Central memory CD8-positive, alpha-beta T cell (primary cell): ENCODE measurements around the gene NKAIN2.

Experiments used
- ATAC-seq: fragments of 150-1000 bp; cut with Tn5 transposase; replicated peaks from 2 replicates; pipeline ENCODE4 v1.10.0; 2022; ENCODE audit warnings: mild to moderate bottlenecking, moderate FRiP score, moderate number of reproducible peaks; ENCODE audit not compliant: poor library complexity, severe bottlenecking; ENCODE audit errors: extremely low read depth
- DNase-seq, 2 donors: peaks; one replicate each; pipeline ENCODE4 v3.0.0; 2021; ENCODE audit warnings: low spot score in 2 of 2
- H3K27ac Mint-ChIP-seq: one replicate; pipeline ENCODE4 v1.8.0; 2022; ENCODE audit warnings: low read depth, mild to moderate bottlenecking, moderate library complexity, mixed read lengths
- H3K27me3 Mint-ChIP-seq: one replicate; pipeline ENCODE4 v1.8.0; 2022; ENCODE audit warnings: mixed read lengths
- H3K36me3 Mint-ChIP-seq: one replicate; pipeline ENCODE4 v1.8.0; 2022; ENCODE audit warnings: mild to moderate bottlenecking, moderate library complexity, mixed read lengths; ENCODE audit not compliant: insufficient read depth
- H3K4me1 Mint-ChIP-seq: one replicate; pipeline ENCODE4 v1.8.0; 2022; ENCODE audit warnings: mixed read lengths
- H3K4me3 Mint-ChIP-seq: one replicate; pipeline ENCODE4 v1.8.0; 2022; ENCODE audit warnings: mild to moderate bottlenecking, moderate library complexity, mixed read lengths
- H3K9me3 Mint-ChIP-seq: one replicate; pipeline ENCODE4 v1.8.0; 2022; ENCODE audit warnings: mixed read lengths

NKAIN2 gene

GRCh38 chr6:124066946-124067552 lies 263.4 kb downstream of the NKAIN2 start:
- DNase-seq: no peak
- H3K36me3 Mint-ChIP-seq: no peaks in the 10 kb centered on the region

DNA sequence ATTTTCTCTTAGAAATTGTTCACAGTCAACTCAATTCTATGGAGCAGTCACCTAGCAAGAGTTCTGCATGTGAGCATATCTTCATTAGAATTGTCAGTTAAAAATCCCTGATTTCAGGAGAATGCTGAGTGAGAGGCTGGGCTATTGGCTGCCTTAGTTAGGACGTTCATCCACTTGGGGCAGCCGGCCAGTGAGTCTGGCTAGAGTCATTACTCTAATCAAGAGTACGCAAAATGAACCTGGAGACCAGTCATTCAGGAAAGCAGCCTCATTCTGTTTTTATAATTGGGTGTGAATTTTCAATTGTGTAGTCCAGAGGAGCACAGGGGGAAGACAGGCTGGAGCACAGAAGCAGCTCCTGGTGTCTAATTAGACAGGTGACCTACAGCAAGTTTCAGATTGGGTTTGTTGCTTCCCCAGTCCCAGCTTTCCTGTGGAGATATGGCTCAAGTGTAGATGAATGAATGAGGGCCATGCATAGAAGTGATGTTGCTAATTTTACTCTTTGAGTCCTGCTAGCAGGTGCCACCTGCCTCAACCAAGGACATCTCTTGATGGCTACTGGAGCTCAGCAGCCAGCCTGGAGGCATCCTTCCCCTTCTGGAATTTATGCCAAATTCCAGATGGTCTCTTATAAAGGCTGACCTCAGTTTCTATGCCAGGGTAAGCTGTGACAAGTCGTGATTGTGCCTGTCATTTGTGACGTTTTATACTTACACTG lies 265.7 kb downstream of the NKAIN2 start:
- ATAC-seq: no peak
- Mint-ChIP-seq H3K4me3 (no peak overlapping the region), H3K9me3 (peaks cover 23% of the 10 kb centered on the region), H3K27ac (no peak overlapping the region), H3K27me3 (no peaks in the 10 kb centered on the region), H3K4me1 (no peaks in the 10 kb centered on the region), H3K36me3 (no peaks in the 10 kb centered on the region)
- no peak for DNase-seq

More at GRCh38 chr6:124066946-124067552, 263.4 kb downstream of the NKAIN2 start:
- Mint-ChIP-seq H3K4me3 (no peak overlapping the region), H3K27me3 (no peaks in the 10 kb centered on the region), H3K4me1 (no peaks in the 10 kb centered on the region), H3K9me3 (peaks cover 23% of the 10 kb centered on the region), H3K27ac (no peak overlapping the region)
- no peak for ATAC-seq

DNA sequence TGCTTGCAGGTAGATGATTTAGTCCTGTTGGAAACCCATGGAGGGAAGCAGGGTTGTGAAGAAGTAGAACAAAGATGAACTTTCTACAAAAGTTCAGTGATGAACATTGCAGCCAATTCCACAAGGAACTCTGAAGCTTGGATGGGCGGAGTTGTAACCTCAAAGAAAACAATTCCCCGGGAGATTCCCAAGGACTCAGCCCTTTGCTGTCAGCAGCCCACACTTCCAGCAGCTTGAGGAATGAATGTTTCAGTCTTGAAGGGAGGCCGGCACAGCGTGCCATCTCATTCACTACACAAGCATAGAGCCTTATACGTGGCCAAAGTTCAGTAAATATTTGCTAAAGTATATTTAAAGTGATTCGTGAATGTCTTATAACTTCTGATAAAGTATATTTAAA lies 269.4 kb downstream of the NKAIN2 start:
- no peak for ATAC-seq
- Mint-ChIP-seq H3K27me3 (no peaks in the 10 kb centered on the region), H3K27ac (no peak overlapping the region), H3K9me3 (peaks cover 17% of the 10 kb centered on the region), H3K36me3 (no peaks in the 10 kb centered on the region), H3K4me3 (no peak overlapping the region), H3K4me1 (no peaks in the 10 kb centered on the region)
- DNase-seq: no peak

- peaks cover 17% of the 10 kb centered on the region for H3K9me3 Mint-ChIP-seq
- no peaks in the 10 kb centered on the region for H3K4me1 Mint-ChIP-seq
- H3K4me3 Mint-ChIP-seq: no peak overlapping the region
- ATAC-seq (no peak), DNase-seq (no peak)
- H3K27ac Mint-ChIP-seq: no peak overlapping the region
- H3K36me3 Mint-ChIP-seq: no peaks in the 10 kb centered on the region
- H3K27me3 Mint-ChIP-seq: no peaks in the 10 kb centered on the region
These were observed 270.3 kb downstream of the NKAIN2 start for GRCh38 chr6:124073820-124074587.

- H3K4me1 Mint-ChIP-seq: no peaks in the 10 kb centered on the region
- ATAC-seq: no peak
- peaks cover 17% of the 10 kb centered on the region for H3K9me3 Mint-ChIP-seq
These were observed 270.9 kb downstream of the NKAIN2 start for GRCh38 chr6:124074606-124075005.

DNA sequence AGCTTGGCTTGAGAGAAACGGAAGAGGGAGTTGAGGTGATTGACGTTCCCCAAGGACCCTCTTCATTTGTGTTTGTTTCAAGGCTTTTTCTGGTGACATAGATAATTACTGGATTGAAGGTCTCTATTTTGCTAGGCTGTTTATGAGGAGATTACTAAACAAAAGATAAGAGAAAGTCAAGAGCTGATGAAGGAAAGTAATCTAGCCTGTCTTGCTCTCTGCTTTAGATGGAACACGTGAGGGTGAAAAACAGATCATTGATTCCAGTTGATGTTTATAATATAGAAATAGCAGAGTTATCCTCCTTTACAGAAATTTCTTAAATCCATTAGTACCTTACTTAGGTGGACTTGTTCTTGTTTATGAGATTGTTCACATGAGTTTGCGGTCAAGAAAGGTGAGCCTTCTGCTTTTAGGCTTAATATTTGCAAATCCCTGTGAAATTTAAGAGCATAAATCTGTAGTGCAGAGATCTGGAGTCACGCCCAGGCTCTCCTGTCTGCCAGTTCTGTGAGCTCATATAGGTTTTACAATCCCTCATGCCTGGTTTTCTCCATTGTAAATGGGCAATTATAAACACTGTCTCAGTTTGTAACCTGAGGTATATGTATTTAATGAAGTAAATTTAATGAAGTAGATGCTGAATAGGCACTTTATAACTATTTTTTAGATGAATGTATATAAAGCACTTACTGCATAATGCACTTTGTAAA lies 272.8 kb downstream of the NKAIN2 start:
- Mint-ChIP-seq H3K4me3 (no peak overlapping the region), H3K36me3 (no peaks in the 10 kb centered on the region), H3K27me3 (no peaks in the 10 kb centered on the region), H3K27ac (no peak overlapping the region), H3K4me1 (no peaks in the 10 kb centered on the region), H3K9me3 (peaks cover 7% of the 10 kb centered on the region)
- DNase-seq: no peak
- no peak for ATAC-seq

More at GRCh38 chr6:124074606-124075005, 270.9 kb downstream of the NKAIN2 start:
- H3K27ac Mint-ChIP-seq: no peak overlapping the region
- DNase-seq: no peak
- H3K36me3 Mint-ChIP-seq: no peaks in the 10 kb centered on the region
- no peaks in the 10 kb centered on the region for H3K27me3 Mint-ChIP-seq
- H3K4me3 Mint-ChIP-seq: no peak overlapping the region

DNA sequence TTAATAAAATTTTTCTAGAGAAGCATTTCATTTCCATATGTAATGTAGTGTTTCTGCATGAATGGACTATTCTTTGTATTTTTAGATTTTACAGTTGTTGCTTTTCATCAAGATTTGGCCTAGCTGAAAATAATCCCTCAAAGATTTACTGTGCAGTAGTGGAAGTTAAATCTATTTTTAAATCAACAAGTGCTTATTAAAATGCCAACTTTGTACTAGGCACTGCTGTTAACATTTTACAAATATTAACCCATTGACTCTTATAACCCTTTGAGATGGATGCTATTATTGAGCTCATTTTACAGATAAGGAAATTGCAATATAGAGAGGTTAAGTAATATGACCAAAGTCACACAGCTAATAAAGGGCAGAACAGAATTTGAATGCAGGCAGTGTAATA lies 274.5 kb downstream of the NKAIN2 start:
- Mint-ChIP-seq H3K4me3 (no peak overlapping the region), H3K27me3 (no peaks in the 10 kb centered on the region), H3K27ac (no peak overlapping the region), H3K36me3 (no peaks in the 10 kb centered on the region), H3K9me3 (peaks cover 12% of the 10 kb centered on the region), H3K4me1 (no peaks in the 10 kb centered on the region)
- DNase-seq (no peak), ATAC-seq (no peak)

GRCh38 chr6:124080483-124080882 lies 276.8 kb downstream of the NKAIN2 start:
- H3K27ac Mint-ChIP-seq: no peak overlapping the region
- ATAC-seq: no peak
- no peak overlapping the region for H3K4me3 Mint-ChIP-seq
- H3K27me3 Mint-ChIP-seq: no peaks in the 10 kb centered on the region
- no peaks in the 10 kb centered on the region for H3K4me1 Mint-ChIP-seq
- no peaks in the 10 kb centered on the region for H3K36me3 Mint-ChIP-seq
- no peak for DNase-seq
- peaks cover 17% of the 10 kb centered on the region for H3K9me3 Mint-ChIP-seq

DNA sequence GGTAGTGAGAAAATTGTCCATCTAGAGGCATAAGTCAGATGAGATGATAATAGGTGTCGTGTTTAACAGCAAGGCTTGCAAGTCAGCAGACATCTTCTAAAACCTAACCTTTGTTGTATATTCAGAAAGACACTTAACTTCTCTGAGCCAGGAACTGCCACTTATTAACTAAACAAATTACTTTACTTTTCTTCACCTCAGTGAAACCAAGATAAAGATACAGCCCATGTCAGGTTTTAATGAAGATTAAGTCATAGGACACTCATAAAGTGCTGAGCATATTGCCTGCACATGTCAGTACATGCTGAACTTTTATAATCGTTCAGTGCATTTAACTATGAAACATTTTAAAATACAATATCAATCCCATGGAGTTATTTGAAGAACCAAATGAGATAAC lies 286.8 kb downstream of the NKAIN2 start:
- H3K4me3 Mint-ChIP-seq: no peak overlapping the region
- no peaks in the 10 kb centered on the region for H3K36me3 Mint-ChIP-seq
- ATAC-seq: no peak
- no peaks in the 10 kb centered on the region for H3K4me1 Mint-ChIP-seq
- no peaks in the 10 kb centered on the region for H3K27me3 Mint-ChIP-seq
- peaks cover 20% of the 10 kb centered on the region for H3K9me3 Mint-ChIP-seq
- H3K27ac Mint-ChIP-seq: no peak overlapping the region
- no peak for DNase-seq

GRCh38 chr6:124099520-124099919 lies 295.9 kb downstream of the NKAIN2 start:
- H3K4me3 Mint-ChIP-seq: no peak overlapping the region
- no peaks in the 10 kb centered on the region for H3K27me3 Mint-ChIP-seq
- H3K9me3 Mint-ChIP-seq: peaks cover 8% of the 10 kb centered on the region
- H3K27ac Mint-ChIP-seq: no peak overlapping the region
- no peaks in the 10 kb centered on the region for H3K36me3 Mint-ChIP-seq
- no peak for DNase-seq
- no peaks in the 10 kb centered on the region for H3K4me1 Mint-ChIP-seq
- ATAC-seq: no peak

DNA sequence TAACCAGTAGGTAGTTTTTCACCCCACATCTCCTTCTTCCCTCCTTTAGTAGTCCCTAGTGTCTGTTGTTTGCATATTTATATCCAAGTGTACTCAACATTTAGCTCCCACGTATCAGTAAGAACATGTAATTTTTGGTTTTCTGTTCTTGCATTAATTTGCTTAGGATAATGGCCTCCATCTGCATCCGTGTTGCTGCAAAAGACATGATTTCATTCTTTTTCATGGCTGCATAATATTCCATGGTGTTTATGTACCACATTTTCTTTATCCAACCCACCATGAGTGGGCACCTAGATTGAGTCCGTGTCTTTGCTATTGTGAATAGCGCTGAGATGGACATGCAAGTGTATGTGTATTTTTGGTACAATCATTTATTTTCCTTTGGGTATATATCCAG lies 306.8 kb downstream of the NKAIN2 start:
- Mint-ChIP-seq H3K4me1 (no peaks in the 10 kb centered on the region), H3K9me3 (peaks cover 37% of the 10 kb centered on the region), H3K27ac (no peak overlapping the region), H3K36me3 (no peaks in the 10 kb centered on the region), H3K27me3 (no peaks in the 10 kb centered on the region), H3K4me3 (no peak overlapping the region)
- ATAC-seq (no peak), DNase-seq (no peak)

- Mint-ChIP-seq H3K4me3 (no peak overlapping the region), H3K9me3 (peaks cover 5% of the 10 kb centered on the region), H3K4me1 (no peaks in the 10 kb centered on the region), H3K36me3 (no peaks in the 10 kb centered on the region), H3K27ac (no peak overlapping the region), H3K27me3 (no peaks in the 10 kb centered on the region)
- ATAC-seq: no peak
- no peak for DNase-seq
These were observed 315.9 kb downstream of the NKAIN2 start for GRCh38 chr6:124119596-124119995.
